HEK293 (cell line): ENCODE data around the gene IL16.

Source experiments
- CTCF ChIA-PET: fragments of 350-600 bp; formaldehyde crosslinking; extraction: SDS; loops from one replicate; lab custom pipeline; 2021; ENCODE audit warnings: antibody characterized with exemption; lab: Yijun Ruan, JAX
- POLR2A ChIA-PET: fragments of 300-600 bp; formaldehyde crosslinking; extraction: SDS; loops from one replicate; lab custom pipeline; 2020; ENCODE audit warnings: antibody characterized with exemption, inconsistent platforms; lab: Yijun Ruan, JAX
- H3K27ac ChIP-seq: fragments of 200-500 bp; sonication (Bioruptor generic); 2 replicates; pipeline ENCODE4 v1.5.1; 2014; ENCODE audit warnings: low read depth, low read length, control low read depth, inconsistent platforms; ENCODE audit errors: extremely low read depth
- H3K36me3 ChIP-seq, 2 experiments: fragments of 200-500 bp in 1 of 2; sonication (Bioruptor generic) in 1 of 2; 1 replicate in 1 of 2; 2 replicates in 1 of 2; pipeline ENCODE4 v1.5.1; 2014 to 2017; ENCODE audit warnings: inconsistent platforms in 2 of 2, low read length in 2 of 2; ENCODE audit not compliant: control insufficient read depth in 2 of 2, insufficient read depth in 1 of 2
- H3K4me1 ChIP-seq: fragments of 200-500 bp; sonication (Bioruptor generic); 2 replicates; pipeline ENCODE4 v1.5.1; 2014; ENCODE audit warnings: mild to moderate bottlenecking, low read length, inconsistent platforms; ENCODE audit not compliant: control insufficient read depth, insufficient read depth
- H3K4me3 ChIP-seq: 2 replicates; pipeline ENCODE4 v1.5.1; 2011; ENCODE audit warnings: low read depth, mild to moderate bottlenecking, control low read depth, low read length, moderate library complexity
- H3K9me3 ChIP-seq: fragments of 200-500 bp; sonication (Bioruptor generic); 2 replicates; pipeline ENCODE4 v1.5.1; 2014; ENCODE audit warnings: low read depth, low read length, inconsistent platforms; ENCODE audit not compliant: control insufficient read depth, insufficient read depth
- INSM2 ChIP-seq: fragments of 450-650 bp; formaldehyde crosslinking; IDR thresholded peaks from 2 replicates; pipeline ENCODE4 v1.5.1; 2016; ENCODE audit warnings: missing biosample characterization, missing genetic modification characterization
- MYNN ChIP-seq: fragments of 450-650 bp; formaldehyde crosslinking; IDR thresholded peaks from 2 replicates; pipeline ENCODE4 v1.5.1; 2016; ENCODE audit warnings: missing biosample characterization, missing genetic modification characterization, borderline replicate concordance
- WT1 ChIP-seq: fragments of 450-650 bp; formaldehyde crosslinking; IDR thresholded peaks from 2 replicates; pipeline ENCODE4 v1.5.1; 2016; ENCODE audit warnings: missing biosample characterization, missing genetic modification characterization
- ZBTB49 ChIP-seq: fragments of 450-650 bp; formaldehyde crosslinking; IDR thresholded peaks from 2 replicates; pipeline ENCODE4 v1.5.1; 2016; ENCODE audit warnings: missing biosample characterization, missing genetic modification characterization, low read depth
- ZFP37 ChIP-seq: fragments of 450-650 bp; formaldehyde crosslinking; IDR thresholded peaks from 2 replicates; pipeline ENCODE4 v1.5.1; 2016; ENCODE audit warnings: missing biosample characterization, missing genetic modification characterization
- ZNF114 ChIP-seq: fragments of 450-650 bp; formaldehyde crosslinking; IDR thresholded peaks from 2 replicates; pipeline ENCODE4 v1.5.0; 2017; ENCODE audit warnings: missing biosample characterization, missing genetic modification characterization
- ZNF133 ChIP-seq: fragments of 450-650 bp; formaldehyde crosslinking; IDR thresholded peaks from 2 replicates; pipeline ENCODE4 v1.5.1; 2016; ENCODE audit warnings: missing biosample characterization, missing genetic modification characterization
- ZNF560 ChIP-seq: fragments of 450-650 bp; formaldehyde crosslinking; IDR thresholded peaks from 2 replicates; pipeline ENCODE4 v1.5.1; 2017; ENCODE audit warnings: missing biosample characterization, missing genetic modification characterization, borderline replicate concordance
- ZXDB ChIP-seq: fragments of 450-650 bp; formaldehyde crosslinking; IDR thresholded peaks from 2 replicates; pipeline ENCODE4 v1.5.1; 2016; ENCODE audit warnings: missing biosample characterization, missing genetic modification characterization
- TF ChIP-seq, protein P1 (sequence below): fragments of 450-650 bp; formaldehyde crosslinking; IDR thresholded peaks from 2 replicates; pipeline ENCODE4 v1.5.1; 2016; ENCODE audit warnings: missing biosample characterization, missing genetic modification characterization
- TF ChIP-seq, protein P2 (sequence below): fragments of 450-650 bp; formaldehyde crosslinking; IDR thresholded peaks from 2 replicates; pipeline ENCODE4 v1.5.1; 2016; ENCODE audit warnings: missing biosample characterization, missing genetic modification characterization

IL16 gene

DNA sequence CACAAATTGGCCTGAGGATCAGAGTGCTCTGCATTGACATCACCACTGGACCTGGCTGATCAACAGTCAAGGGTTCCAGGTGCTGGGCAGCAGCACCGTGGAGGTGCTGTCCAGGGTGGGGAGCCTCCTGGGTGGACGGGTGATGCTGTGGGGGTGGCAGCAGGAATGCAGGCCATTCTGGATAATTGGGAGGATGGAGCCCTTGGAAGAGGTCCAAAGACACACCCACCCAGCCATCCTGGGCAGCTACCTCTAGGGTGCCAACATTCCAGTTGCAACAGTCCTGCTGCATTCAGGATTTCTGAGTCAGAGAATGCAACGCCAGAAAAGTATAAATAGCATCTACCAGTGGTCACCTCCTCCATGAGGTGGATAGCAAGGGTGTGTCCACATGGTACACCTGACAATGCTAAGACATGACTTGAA, 100.5 kb downstream of the IL16 start:
- POLR2A ChIA-PET = interaction anchor here (1.2 kb wide), 1 partner anchor 18 kb away, joined by 3 read pairs; no protein-coding TSS in a partner anchor
- Histone ChIP-seq H3K9me3 (no peaks in the 10 kb centered on the region), H3K27ac (no peak overlapping the region), H3K4me3 (no peak overlapping the region), H3K36me3 (no peaks in the 10 kb centered on the region), H3K4me1 (no peaks in the 10 kb centered on the region)
- TF ChIP-seq, protein P1, sequence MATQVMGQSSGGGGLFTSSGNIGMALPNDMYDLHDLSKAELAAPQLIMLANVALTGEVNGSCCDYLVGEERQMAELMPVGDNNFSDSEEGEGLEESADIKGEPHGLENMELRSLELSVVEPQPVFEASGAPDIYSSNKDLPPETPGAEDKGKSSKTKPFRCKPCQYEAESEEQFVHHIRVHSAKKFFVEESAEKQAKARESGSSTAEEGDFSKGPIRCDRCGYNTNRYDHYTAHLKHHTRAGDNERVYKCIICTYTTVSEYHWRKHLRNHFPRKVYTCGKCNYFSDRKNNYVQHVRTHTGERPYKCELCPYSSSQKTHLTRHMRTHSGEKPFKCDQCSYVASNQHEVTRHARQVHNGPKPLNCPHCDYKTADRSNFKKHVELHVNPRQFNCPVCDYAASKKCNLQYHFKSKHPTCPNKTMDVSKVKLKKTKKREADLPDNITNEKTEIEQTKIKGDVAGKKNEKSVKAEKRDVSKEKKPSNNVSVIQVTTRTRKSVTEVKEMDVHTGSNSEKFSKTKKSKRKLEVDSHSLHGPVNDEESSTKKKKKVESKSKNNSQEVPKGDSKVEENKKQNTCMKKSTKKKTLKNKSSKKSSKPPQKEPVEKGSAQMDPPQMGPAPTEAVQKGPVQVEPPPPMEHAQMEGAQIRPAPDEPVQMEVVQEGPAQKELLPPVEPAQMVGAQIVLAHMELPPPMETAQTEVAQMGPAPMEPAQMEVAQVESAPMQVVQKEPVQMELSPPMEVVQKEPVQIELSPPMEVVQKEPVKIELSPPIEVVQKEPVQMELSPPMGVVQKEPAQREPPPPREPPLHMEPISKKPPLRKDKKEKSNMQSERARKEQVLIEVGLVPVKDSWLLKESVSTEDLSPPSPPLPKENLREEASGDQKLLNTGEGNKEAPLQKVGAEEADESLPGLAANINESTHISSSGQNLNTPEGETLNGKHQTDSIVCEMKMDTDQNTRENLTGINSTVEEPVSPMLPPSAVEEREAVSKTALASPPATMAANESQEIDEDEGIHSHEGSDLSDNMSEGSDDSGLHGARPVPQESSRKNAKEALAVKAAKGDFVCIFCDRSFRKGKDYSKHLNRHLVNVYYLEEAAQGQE = peak; percentile 69; the same call in 1 of the 2 replicates
- no peak for TF ChIP-seq ZNF114 (tag by site-specific recombination)
- CTCF ChIA-PET = interaction anchor here (0.7 to 1.2 kb wide), 3 partner anchors 27 to 108 kb away, joined by 3 read pairs; partner anchors contain the start of gene STARD5

GRCh38 chr15:81297603-81298575, 101.2 kb downstream of the IL16 start:
- TF ChIP-seq ZFP37 (tag by site-specific recombination) (no peak), ZNF560 (tag by site-specific recombination) (no peak), INSM2 (tag by site-specific recombination) (no peak)
- POLR2A ChIA-PET = no interaction called here
- Histone ChIP-seq H3K4me3 (no peak overlapping the region), H3K4me1 (no peaks in the 10 kb centered on the region), H3K36me3 (no peaks in the 10 kb centered on the region), H3K27ac (no peak overlapping the region), H3K9me3 (no peaks in the 10 kb centered on the region)
- CTCF ChIA-PET = interaction anchor here (0.8 kb wide), 1 partner anchor 35 kb away, joined by 3 read pairs; no protein-coding TSS in a partner anchor

DNA sequence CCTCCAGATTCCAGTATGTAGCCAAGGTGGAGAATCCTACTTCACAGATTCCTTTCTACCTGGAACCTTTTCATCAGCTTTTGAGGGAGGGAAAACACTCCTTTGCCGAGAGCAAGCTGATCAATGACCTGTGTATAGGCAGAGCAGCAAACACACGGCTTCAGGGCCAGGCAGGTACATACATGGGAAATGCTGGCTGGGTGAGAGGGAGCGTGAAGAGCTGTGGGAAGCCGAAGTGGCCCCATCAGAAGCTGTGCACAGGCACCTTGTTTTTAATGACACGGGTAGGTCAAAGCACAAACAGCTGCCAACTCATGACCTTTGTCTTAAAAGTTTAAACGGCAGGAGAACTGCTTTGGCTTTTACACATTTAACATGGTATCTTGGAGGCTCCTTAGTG, 101.9 kb downstream of the IL16 start:
- no peak overlapping the region for H3K27ac ChIP-seq
- no peaks in the 10 kb centered on the region for H3K36me3 ChIP-seq
- ChIA-PET CTCF (interaction anchor here (0.8 to 1.5 kb wide), 2 partner anchors 32 to 36 kb away, joined by 3 to 7 read pairs; no protein-coding TSS in a partner anchor), POLR2A (no interaction called here)
- H3K9me3 ChIP-seq = no peaks in the 10 kb centered on the region
- H3K4me3 ChIP-seq = no peak overlapping the region
- TF ChIP-seq ZXDB (tag by site-specific recombination) = no peak
- TF ChIP-seq, protein P2, sequence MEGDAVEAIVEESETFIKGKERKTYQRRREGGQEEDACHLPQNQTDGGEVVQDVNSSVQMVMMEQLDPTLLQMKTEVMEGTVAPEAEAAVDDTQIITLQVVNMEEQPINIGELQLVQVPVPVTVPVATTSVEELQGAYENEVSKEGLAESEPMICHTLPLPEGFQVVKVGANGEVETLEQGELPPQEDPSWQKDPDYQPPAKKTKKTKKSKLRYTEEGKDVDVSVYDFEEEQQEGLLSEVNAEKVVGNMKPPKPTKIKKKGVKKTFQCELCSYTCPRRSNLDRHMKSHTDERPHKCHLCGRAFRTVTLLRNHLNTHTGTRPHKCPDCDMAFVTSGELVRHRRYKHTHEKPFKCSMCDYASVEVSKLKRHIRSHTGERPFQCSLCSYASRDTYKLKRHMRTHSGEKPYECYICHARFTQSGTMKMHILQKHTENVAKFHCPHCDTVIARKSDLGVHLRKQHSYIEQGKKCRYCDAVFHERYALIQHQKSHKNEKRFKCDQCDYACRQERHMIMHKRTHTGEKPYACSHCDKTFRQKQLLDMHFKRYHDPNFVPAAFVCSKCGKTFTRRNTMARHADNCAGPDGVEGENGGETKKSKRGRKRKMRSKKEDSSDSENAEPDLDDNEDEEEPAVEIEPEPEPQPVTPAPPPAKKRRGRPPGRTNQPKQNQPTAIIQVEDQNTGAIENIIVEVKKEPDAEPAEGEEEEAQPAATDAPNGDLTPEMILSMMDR (tag by site-specific recombination) = no peak
- TF ChIP-seq WT1 (tag by site-specific recombination) = no peak
- no peak for TF ChIP-seq ZBTB49 (tag by site-specific recombination)
- no peak for TF ChIP-seq MYNN (tag by site-specific recombination)
- no peak for TF ChIP-seq ZNF133
- H3K4me1 ChIP-seq = no peaks in the 10 kb centered on the region
